IMR-90 (cell line): ENCODE results near the gene SLC2A2. TPM values are rescaled to one million over a fixed set of nuclear protein-coding genes. Genes with fewer than 3 reads are reported as not detected.

Experiments
- ATAC-seq: fragments of 200-7000 bp; cut with Tn5 transposase; 2 replicates; pipeline ENCODE4 v1.9.1; 2020; ENCODE audit warnings: low read depth, mild to moderate bottlenecking, moderate library complexity
- BruUV-seq: library from RNA; stranded (reverse); fragments of 400-500 nt; replicated peaks from 2 replicates; lab custom pipeline; 2021; lab: Mats Ljungman, UMichigan
- CTCF ChIA-PET: fragments of 300-600 bp; formaldehyde crosslinking; extraction: SDS; loops from one replicate; lab custom pipeline; 2021; ENCODE audit warnings: antibody characterized with exemption; lab: Yijun Ruan, JAX
- POLR2A ChIA-PET: fragments of 300-600 bp; sonication (Branson Sonifier 250); formaldehyde crosslinking; loops from one replicate; lab custom pipeline; 2022; ENCODE audit warnings: antibody characterized with exemption; ENCODE audit not compliant: unreplicated experiment; lab: Charles Lee
- DNase-seq: peaks from one replicate; pipeline ENCODE4 v3.0.0; 2013
- H2AFZ ChIP-seq: replicated peaks from 2 replicates; pipeline ENCODE3; 2013; ENCODE audit warnings: low read length, mild to moderate bottlenecking; ENCODE audit not compliant: poor library complexity
- H2AK5ac ChIP-seq: 2 replicates; pipeline ENCODE4 v1.6.1; 2013; ENCODE audit warnings: low read depth, low read length, inconsistent platforms
- H2AK9ac ChIP-seq: replicated peaks from 2 replicates; pipeline ENCODE3; 2013; ENCODE audit warnings: mild to moderate bottlenecking, low read depth, low read length, moderate library complexity; ENCODE audit not compliant: poor library complexity
- H2BK120ac ChIP-seq: 2 replicates; pipeline ENCODE4 v1.6.1; 2013; ENCODE audit warnings: low read depth, low read length, inconsistent platforms
- H2BK15ac ChIP-seq: 3 replicates; pipeline ENCODE4 v1.6.1; 2013; ENCODE audit warnings: low read depth, low read length, inconsistent platforms
- H2BK20ac ChIP-seq: 2 replicates; pipeline ENCODE4 v1.6.1; 2013; ENCODE audit warnings: low read depth, mild to moderate bottlenecking, inconsistent platforms, low read length, moderate library complexity
- H2BK5ac ChIP-seq: 2 replicates; pipeline ENCODE4 v1.6.1; 2013; ENCODE audit warnings: mild to moderate bottlenecking, low read depth, low read length, inconsistent platforms; ENCODE audit not compliant: poor library complexity, severe bottlenecking
- H3K14ac ChIP-seq: replicated peaks from 2 replicates; pipeline ENCODE4 v1.6.1; 2013; ENCODE audit warnings: low read depth, low read length, inconsistent platforms
- H3K18ac ChIP-seq: 2 replicates; pipeline ENCODE4 v1.6.1; 2013; ENCODE audit warnings: low read depth, low read length, control low read depth
- H3K23ac ChIP-seq: 2 replicates; pipeline ENCODE4 v1.6.1; 2013; ENCODE audit warnings: low read depth, low read length, inconsistent platforms
- H3K27ac ChIP-seq: 2 replicates; pipeline ENCODE4 v1.5.1; 2013; ENCODE audit warnings: mild to moderate bottlenecking, control low read depth, low read length; ENCODE audit not compliant: insufficient read depth
- H3K27me3 ChIP-seq: 2 replicates; pipeline ENCODE4 v1.6.1; 2013; ENCODE audit warnings: low read length; ENCODE audit not compliant: control insufficient read depth, insufficient read depth
- H3K36me3 ChIP-seq: 2 replicates; pipeline ENCODE4 v1.6.1; 2013; ENCODE audit warnings: low read length, mixed read lengths; ENCODE audit not compliant: control insufficient read depth, insufficient read depth
- H3K4ac ChIP-seq: 2 replicates; pipeline ENCODE4 v1.6.1; 2013; ENCODE audit warnings: low read depth, low read length, inconsistent platforms
- H3K4me1 ChIP-seq: 2 replicates; pipeline ENCODE4 v1.6.1; 2013; ENCODE audit warnings: low read length, mixed read lengths; ENCODE audit not compliant: control insufficient read depth, insufficient read depth
- H3K4me2 ChIP-seq: 2 replicates; pipeline ENCODE4 v1.6.1; 2013; ENCODE audit warnings: low read depth, mild to moderate bottlenecking, control low read depth, low read length, moderate library complexity
- H3K4me3 ChIP-seq: 2 replicates; pipeline ENCODE4 v1.5.1; 2013; ENCODE audit warnings: low read depth, mild to moderate bottlenecking, control low read depth, low read length, moderate library complexity; ENCODE audit not compliant: insufficient read depth
- H3K56ac ChIP-seq: 2 replicates; pipeline ENCODE4 v1.6.1; 2013; ENCODE audit warnings: low read length, inconsistent platforms; ENCODE audit not compliant: insufficient read depth; ENCODE audit errors: extremely low read depth
- H3K79me1 ChIP-seq, 2 experiments: 2 replicates each; pipeline ENCODE4 v1.6.1; 2013; ENCODE audit warnings: low read length in 2 of 2, inconsistent platforms in 1 of 2, low read depth in 1 of 2
- H3K9ac ChIP-seq: 2 replicates; pipeline ENCODE4 v1.6.1; 2013; ENCODE audit warnings: low read depth, low read length, control low read depth
- H3K9me1 ChIP-seq: 2 replicates; pipeline ENCODE4 v1.6.1; 2013; ENCODE audit warnings: low read length, inconsistent platforms; ENCODE audit not compliant: insufficient read depth
- H3K9me3 ChIP-seq: 2 replicates; pipeline ENCODE4 v1.6.1; 2013; ENCODE audit warnings: low read length; ENCODE audit not compliant: control insufficient read depth, insufficient read depth
- H4K20me1 ChIP-seq: 2 replicates; pipeline ENCODE4 v1.6.1; 2013; ENCODE audit warnings: low read length, inconsistent platforms; ENCODE audit not compliant: insufficient read depth
- H4K5ac ChIP-seq: 2 replicates; pipeline ENCODE4 v1.6.1; 2013; ENCODE audit warnings: mild to moderate bottlenecking, low read depth, low read length, control low read depth
- H4K8ac ChIP-seq, 2 experiments: 2 replicates each; pipeline ENCODE4 v1.6.1; 2013; ENCODE audit warnings: low read depth in 2 of 2, low read length in 2 of 2, control low read depth in 1 of 2, inconsistent platforms in 1 of 2
- H4K91ac ChIP-seq: 2 replicates; pipeline ENCODE4 v1.6.1; 2013; ENCODE audit warnings: low read depth, low read length, inconsistent platforms; ENCODE audit not compliant: insufficient read depth
- RCOR1 ChIP-seq: IDR thresholded peaks from 2 replicates; pipeline ENCODE4 v1.6.1; 2012; ENCODE audit warnings: mild to moderate bottlenecking, low read length, improper control_type of control experiment; ENCODE audit not compliant: insufficient replicate concordance
- USF2 ChIP-seq: fragments of 150-350 bp; IDR thresholded peaks from 2 replicates; pipeline ENCODE4 v1.6.1; 2017; ENCODE audit warnings: mild to moderate bottlenecking, antibody characterized with exemption, low read length, low read depth
- WGBS, 2 experiments: methylation state at CpG; one replicate each; pipeline versions ENCODE4 v1.1.5 to v1.1.7; 2013; ENCODE audit warnings: missing lambda C conversion rate in 2 of 2; ENCODE audit not compliant: insufficient read length in 1 of 2; ENCODE audit errors: extremely low coverage in 2 of 2; 5-methylcytosine and 5-hydroxymethylcytosine counted together
- dilution Hi-C: fragments of 300-500 bp; cut with HindIII; formaldehyde crosslinking; loops from one replicate; pipeline ENCODE4 v1.14.3; 2018; ENCODE audit warnings: low sequenced_read_pairs; ENCODE audit not compliant: unreplicated experiment
- in situ Hi-C: fragments of 300-500 bp; cut with MboI; formaldehyde crosslinking; loops from 3 replicates; pipeline ENCODE4 v1.14.3; 2019; ENCODE audit warnings: low sequenced_read_pairs, inconsistent platforms, mixed read lengths
- intact Hi-C: fragments of 100-400 bp; cut with micrococcal nuclease; formaldehyde crosslinking; loops from 2 replicates; pipeline ENCODE4 v1.10.0; 2022
- polyA plus RNA-seq, 3 experiments: library from polyadenylated mRNA; depleted of rRNA; stranded (reverse); fragments of >200 nt; gene quantifications; 2 replicates each; pipeline ENCODE4 v1.2.3, GENCODE V29; 2012; ENCODE audit warnings: low replicate concordance in 1 of 3
- total RNA-seq: library from RNA; depleted of rRNA; stranded (reverse); fragments of >200 nt; gene quantifications from 2 replicates; pipeline ENCODE4 v1.2.3, GENCODE V29; 2012
- TF ChIP-seq, protein P1 (sequence below): conservative IDR thresholded peaks from 2 replicates; pipeline ENCODE4 v1.5.1; 2012; ENCODE audit warnings: mild to moderate bottlenecking, low read depth, low read length, improper control_type of control experiment

The SLC2A2 gene
- total and polyA plus RNA-seq, 2 of the 4 experiments (the other 2 are of a cell fraction) = not detected

GRCh38 chr3:171018156-171018935 lies 8.2 kb downstream of the SLC2A2 start:
- dilution Hi-C loops (no loop called here), in situ Hi-C loops (no loop called here), intact Hi-C loops (loop anchor here (2.0 kb wide), 1 partner anchor 28 kb away; no protein-coding TSS in a partner anchor)
- H3K9ac ChIP-seq = no peak overlapping the region
- no peaks in the 10 kb centered on the region for H3K9me1 ChIP-seq
- TF ChIP-seq, protein P1, sequence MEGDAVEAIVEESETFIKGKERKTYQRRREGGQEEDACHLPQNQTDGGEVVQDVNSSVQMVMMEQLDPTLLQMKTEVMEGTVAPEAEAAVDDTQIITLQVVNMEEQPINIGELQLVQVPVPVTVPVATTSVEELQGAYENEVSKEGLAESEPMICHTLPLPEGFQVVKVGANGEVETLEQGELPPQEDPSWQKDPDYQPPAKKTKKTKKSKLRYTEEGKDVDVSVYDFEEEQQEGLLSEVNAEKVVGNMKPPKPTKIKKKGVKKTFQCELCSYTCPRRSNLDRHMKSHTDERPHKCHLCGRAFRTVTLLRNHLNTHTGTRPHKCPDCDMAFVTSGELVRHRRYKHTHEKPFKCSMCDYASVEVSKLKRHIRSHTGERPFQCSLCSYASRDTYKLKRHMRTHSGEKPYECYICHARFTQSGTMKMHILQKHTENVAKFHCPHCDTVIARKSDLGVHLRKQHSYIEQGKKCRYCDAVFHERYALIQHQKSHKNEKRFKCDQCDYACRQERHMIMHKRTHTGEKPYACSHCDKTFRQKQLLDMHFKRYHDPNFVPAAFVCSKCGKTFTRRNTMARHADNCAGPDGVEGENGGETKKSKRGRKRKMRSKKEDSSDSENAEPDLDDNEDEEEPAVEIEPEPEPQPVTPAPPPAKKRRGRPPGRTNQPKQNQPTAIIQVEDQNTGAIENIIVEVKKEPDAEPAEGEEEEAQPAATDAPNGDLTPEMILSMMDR = peak; percentile 22; the same call in 1 of the 2 replicates
- TF ChIP-seq RCOR1 (no peak), USF2 (no peak)
- ATAC-seq (peak; percentile 29; the same call in 1 of the 2 replicates), DNase-seq (no peak)
- ChIA-PET POLR2A (no interaction called here), CTCF (no interaction called here)
- H3K23ac ChIP-seq = no peak overlapping the region
- no peak overlapping the region for H4K5ac ChIP-seq
- 40% methylated on average over 1 of the region's 6 CpGs; no CpG with 5 or more reads in 1 of the 2 experiments for WGBS, 2 experiments
- no peak overlapping the region for H3K4me3 ChIP-seq
- no TSS peak for BruUV-seq
- H2BK5ac ChIP-seq = no peak overlapping the region
- H2BK15ac ChIP-seq = no peak overlapping the region; the same call in 2 of the 3 replicates
- H4K20me1 ChIP-seq = no peaks in the 10 kb centered on the region
- no peaks in the 10 kb centered on the region for H3K4me1 ChIP-seq
- H2BK20ac ChIP-seq = peak overlapping the region; percentile 24; the same call in 1 of the 2 replicates
- no peak overlapping the region for H2AK9ac ChIP-seq
- peak overlapping the region; percentile 40; the same call in 1 of the 2 replicates for H3K4ac ChIP-seq
- no peaks in the 10 kb centered on the region for H3K27me3 ChIP-seq
- H3K4me2 ChIP-seq = no peak overlapping the region
- 0 out of 2 replicates have a peak overlapping the region, but pooled peaks have one; percentile 29 for H3K14ac ChIP-seq
- H2AFZ ChIP-seq = peak overlapping the region; percentile 52
- no peak overlapping the region for H2AK5ac ChIP-seq
- no peak overlapping the region for H3K18ac ChIP-seq
- peaks cover 2% of the 10 kb centered on the region; the same call in 1 of the 2 replicates for H3K9me3 ChIP-seq
- H2BK120ac ChIP-seq = peak overlapping the region; percentile 32
- no peaks in the 10 kb centered on the region for H3K79me1 ChIP-seq
- H4K91ac ChIP-seq = no peak overlapping the region; the same call in 1 of the 2 replicates
- no peak overlapping the region for H3K27ac ChIP-seq
- H3K56ac ChIP-seq = no peak overlapping the region
- H4K8ac ChIP-seq = no peak overlapping the region
- H3K36me3 ChIP-seq = no peaks in the 10 kb centered on the region
